GM06990 (cell line): ENCODE results near the gene NPFF.
A peak's percentile ranks its signal among the peaks of the same experiment; 100 is the strongest.

ENCODE experiments used
- DNase-seq: peaks from one replicate; pipeline ENCODE4 v3.0.0-alpha.2; 2011; ENCODE audit not compliant: insufficient read length; ENCODE audit errors: extremely low read depth
- H3K27me3 ChIP-seq: replicated peaks from 2 replicates; pipeline ENCODE4 v1.6.0; 2011; ENCODE audit warnings: low read length; ENCODE audit not compliant: control insufficient read depth, insufficient read depth
- H3K36me3 ChIP-seq: 2 replicates; pipeline ENCODE4 v1.5.1; 2011; ENCODE audit warnings: low read length; ENCODE audit not compliant: control insufficient read depth, insufficient read depth
- H3K4me3 ChIP-seq: replicated peaks from 2 replicates; pipeline ENCODE4 v1.5.1; 2011; ENCODE audit warnings: low read depth, mild to moderate bottlenecking, control low read depth, low read length
- CTCF ChIP-seq: IDR thresholded peaks from 2 replicates; pipeline ENCODE4 v1.5.1; 2011; ENCODE audit warnings: low read length, control low read depth, mild to moderate bottlenecking, inconsistent platforms; ENCODE audit not compliant: insufficient read depth, poor library complexity, severe bottlenecking

The NPFF gene

GRCh38 chr12:53513712-53514410 lies 6.6 kb upstream of the NPFF start:
- DNase-seq = no peak
- no peaks in the 10 kb centered on the region for H3K27me3 ChIP-seq
- peaks cover 16% of the 10 kb centered on the region for H3K36me3 ChIP-seq
- H3K4me3 ChIP-seq = no peak overlapping the region
- no peak for TF ChIP-seq CTCF

GRCh38 chr12:53510181-53510812 lies 3.0 kb upstream of the NPFF start:
- DNase-seq = no peak
- Histone ChIP-seq H3K27me3 (no peaks in the 10 kb centered on the region), H3K36me3 (peaks cover 25% of the 10 kb centered on the region), H3K4me3 (no peak overlapping the region)
- TF ChIP-seq CTCF = no peak

- Histone ChIP-seq H3K36me3 (peaks cover 27% of the 10 kb centered on the region), H3K27me3 (no peaks in the 10 kb centered on the region), H3K4me3 (no peak overlapping the region)
- peak; percentile 93 for TF ChIP-seq CTCF
- peak; percentile 62 for DNase-seq
These were observed 1.4 kb upstream of the NPFF start for GRCh38 chr12:53508534-53509170.

- no peaks in the 10 kb centered on the region for H3K27me3 ChIP-seq
- H3K4me3 ChIP-seq = no peak overlapping the region
- no peak for TF ChIP-seq CTCF
- peaks cover 29% of the 10 kb centered on the region for H3K36me3 ChIP-seq
- DNase-seq = no peak
These were observed 260 bp upstream of the NPFF start for GRCh38 chr12:53507603-53507885.

GRCh38 chr12:53506450-53506785 lies 866 bp downstream of the NPFF start:
- no peak for DNase-seq
- Histone ChIP-seq H3K4me3 (no peak overlapping the region), H3K27me3 (no peaks in the 10 kb centered on the region), H3K36me3 (peaks cover 27% of the 10 kb centered on the region)
- TF ChIP-seq CTCF = no peak
